HG02588 (cell line): ENCODE results near the gene LRP1B.

Source experiments
- ATAC-seq: cut with Tn5 transposase; IDR thresholded peaks from one replicate; pipeline ENCODE4 v1.9.1; 2021; ENCODE audit warnings: mild to moderate bottlenecking, moderate library complexity; ENCODE audit not compliant: unreplicated experiment

LRP1B gene

DNA sequence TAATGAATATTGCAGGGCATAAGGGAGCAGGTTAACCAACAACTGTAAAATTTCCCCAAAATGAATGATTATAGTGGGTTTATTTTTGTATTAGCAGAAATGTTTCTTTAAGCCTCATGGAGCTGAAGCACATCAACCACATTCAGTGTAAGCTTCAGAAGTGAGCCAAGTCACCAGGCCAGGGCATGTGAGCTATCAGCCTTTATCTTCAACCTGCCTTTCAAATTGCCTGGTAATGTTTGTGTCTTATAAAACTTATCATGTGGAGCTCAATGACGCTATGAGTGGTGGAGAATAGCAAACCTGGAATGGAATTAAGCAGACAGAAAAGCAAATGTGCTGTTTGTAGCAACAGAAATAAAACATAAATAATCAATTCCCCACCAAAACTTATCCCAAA, 1068.4 kb downstream of the LRP1B start:
- no peak for ATAC-seq

DNA sequence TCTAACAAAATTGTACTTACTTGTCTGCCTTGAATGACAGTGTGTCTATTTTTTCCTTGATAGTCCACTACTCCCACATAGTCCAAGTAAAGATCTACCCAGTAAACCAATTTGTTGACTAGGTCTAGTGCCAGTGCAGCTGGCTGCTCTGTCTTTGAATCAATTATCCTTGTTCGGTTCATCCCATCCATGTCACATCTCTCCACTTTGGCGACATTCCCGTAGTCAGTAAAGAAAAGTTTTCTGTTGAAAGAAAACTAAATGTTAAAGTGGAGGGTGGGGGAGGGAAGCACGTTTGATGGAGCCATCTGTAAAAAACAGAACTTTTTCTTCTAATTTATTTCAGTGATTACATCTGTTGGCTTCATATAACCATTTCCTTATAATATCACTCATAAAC, 1068.8 kb downstream of the LRP1B start:
- no peak for ATAC-seq

DNA sequence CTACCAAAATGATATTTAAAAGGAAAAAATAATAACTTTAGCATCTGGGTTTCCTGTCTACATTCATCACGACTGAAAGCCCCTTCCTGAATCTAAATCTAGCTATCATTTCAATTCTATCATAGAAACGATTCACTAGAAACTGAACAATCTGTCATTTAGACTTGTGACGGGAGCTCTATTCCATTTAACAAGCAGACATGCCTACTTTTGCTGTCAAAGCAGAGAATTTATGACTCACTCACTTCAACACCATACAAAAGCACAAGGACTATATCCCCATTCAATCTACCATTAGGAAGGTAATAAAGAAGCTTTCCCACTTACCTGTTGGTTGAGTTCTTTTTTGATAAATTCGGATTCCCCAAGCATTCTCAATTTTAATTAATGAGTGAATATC, 1072.3 kb downstream of the LRP1B start:
- ATAC-seq: no peak

DNA sequence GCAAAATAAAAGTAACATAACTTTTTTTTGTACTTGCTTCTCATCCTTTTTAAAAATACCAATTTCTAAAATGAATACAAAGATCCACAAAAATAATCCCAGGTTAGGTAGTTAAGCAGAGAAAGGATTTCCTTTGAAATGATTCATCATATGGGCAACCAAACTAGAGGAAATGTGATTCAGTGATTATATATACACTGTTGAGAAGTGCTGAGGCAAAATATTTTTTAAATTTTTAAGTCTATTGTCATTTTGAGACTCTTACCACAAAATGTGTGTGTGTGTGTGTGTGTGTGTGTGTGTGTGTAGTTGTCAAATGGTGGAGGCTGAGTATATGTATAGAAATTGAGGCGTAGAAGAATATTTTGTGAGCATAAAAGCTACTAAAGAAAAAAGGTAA, 1075.3 kb downstream of the LRP1B start:
- no peak for ATAC-seq

DNA sequence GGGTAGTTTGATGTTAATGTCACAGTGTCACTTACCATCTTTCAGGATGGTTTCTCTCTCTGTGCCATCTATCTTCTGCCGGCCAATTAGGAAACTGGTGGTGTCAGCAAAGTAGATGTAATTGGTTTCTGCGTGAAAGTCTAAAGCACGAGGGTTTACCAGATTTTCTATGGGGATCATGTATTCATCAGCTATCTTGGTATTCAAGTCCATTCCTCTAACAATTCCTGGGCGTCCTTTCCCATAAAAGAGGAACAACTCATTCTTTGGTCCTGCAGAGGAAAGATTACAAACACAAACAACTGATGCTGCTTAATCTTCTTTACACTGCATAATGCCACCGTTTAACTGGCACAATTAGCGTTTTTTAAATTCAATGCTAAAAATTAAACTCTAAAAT, 1081.9 kb downstream of the LRP1B start:
- no peak for ATAC-seq

DNA sequence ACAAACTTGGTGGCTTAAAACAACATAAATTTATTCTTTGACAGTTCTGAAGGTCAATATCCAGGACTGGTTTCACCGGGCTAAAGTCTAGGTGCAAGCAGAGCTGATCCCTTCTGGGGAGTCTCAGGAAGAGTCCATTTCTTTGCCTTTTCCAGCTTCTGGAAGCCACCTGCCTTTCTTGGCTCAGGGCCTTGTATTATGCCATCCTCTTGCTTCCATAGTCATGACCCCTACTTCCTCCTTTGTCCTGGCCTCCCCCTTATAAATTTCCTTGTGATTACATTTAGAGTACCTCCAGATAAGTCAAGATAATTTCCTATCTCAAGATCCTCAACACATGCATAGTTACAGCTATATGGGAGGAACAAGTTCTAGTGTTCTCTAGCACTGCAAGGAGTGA, 1089.5 kb downstream of the LRP1B start:
- ATAC-seq: no peak

DNA sequence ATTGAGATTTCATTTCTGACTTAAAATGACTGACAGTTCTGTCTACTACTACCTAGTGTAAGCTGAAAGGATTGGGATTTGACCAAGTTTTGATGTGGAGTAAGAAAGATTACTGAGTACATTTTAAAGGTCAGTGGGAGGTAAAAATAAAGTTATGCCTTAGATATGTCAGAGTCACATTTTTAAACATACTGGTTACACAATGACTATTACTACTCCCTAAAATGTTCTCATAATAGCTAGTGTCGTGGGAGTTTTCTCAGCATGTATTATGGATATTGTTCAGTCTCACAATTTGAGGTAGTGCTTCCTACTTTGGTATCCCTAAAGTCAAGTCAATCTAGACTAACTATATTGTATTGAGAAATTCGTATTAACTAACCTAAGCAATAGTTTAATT, 1092.5 kb downstream of the LRP1B start:
- ATAC-seq: no peak

DNA sequence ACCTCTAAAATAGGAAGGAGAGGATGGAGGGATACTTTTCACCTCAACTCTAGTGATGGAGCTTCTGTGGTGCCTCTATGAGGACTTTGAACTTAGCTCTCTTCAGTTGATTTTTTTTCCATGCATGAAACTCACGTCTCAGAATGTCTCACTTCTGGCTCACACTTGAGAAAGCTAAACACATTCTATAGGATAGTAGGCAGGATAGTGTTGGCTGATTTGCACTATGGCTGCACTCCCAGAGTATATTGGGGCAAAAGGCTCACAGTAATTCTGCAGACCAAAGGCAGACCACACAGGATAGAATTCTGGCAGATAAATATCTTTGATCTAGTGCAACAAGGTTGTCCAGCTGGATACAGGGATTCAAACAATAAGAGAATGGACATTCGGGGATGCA, 1093.5 kb downstream of the LRP1B start:
- no peak for ATAC-seq

DNA sequence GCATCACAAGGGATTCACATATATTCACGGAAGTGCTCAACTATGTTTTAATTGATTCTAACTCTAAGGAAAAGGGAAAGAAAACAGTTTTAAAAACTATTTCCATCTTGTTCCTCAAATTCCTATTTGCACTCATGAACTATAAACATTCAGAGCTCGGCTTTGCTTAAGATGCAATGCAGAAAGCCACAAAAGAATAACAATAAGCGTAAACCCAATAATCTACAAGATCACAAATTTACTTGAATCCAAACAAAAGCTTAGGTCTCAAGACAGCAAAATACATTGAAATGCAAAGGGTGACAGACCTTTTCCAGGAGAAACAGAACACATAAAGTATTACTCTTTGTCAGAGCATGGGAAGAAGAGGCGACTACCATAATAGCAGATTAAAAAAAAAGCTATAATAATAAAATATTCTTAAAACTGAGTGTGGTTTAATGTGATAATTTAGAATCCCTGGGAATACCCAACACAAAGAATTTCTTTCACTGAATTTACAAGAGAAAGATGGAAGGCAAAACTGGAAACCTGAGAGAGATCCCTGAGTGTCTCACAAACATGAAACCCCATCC, 1094.9 kb downstream of the LRP1B start:
- no peak for ATAC-seq

DNA sequence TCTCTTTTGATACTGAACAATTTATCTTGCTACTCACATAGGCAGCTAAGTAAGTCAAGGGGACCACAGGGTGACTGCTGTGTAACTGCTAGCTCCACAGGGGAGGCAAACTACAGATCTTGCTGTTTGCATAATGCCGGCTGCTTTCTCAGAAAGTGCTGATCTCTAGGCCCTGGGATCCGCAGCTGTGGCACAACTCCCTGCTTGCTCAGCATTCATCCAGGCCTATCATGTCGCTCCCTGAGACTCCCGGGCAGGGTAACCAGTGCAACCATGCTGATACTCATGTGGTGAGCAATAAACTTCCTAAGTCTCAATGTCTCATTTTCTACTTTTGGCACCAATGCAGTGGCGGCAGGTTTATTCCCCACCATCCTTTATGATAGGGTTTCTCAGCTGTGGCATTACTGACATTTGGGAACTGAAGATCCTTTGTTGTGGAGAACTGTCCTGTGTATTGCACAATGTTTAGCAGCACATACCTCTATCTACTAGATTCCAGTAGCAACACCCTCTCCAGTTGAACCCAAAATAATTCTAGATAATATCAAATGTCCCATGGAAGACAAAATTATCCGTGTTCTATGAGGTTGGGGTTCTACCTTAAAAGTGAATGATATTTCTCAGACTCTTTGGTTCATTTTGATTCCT, 1101.3 kb downstream of the LRP1B start:
- ATAC-seq: no peak

DNA sequence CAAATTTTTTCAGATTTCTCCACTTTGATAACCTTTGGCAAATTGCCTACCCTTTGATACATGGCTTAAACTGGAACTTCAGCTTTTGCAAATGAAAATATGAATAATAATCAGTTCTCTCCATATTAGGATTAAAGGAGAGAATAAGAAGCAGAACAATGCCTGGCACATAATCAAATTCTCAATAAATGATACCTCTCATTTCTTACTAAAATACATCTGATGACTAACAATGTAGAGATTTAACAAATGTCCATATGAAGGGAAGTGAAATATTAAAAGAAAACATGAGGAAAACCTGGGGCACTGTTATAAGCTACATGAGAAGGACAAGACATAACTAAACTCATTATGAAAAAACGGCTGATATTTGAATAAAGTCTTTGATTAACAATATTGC, 1103.6 kb downstream of the LRP1B start:
- ATAC-seq: no peak

DNA sequence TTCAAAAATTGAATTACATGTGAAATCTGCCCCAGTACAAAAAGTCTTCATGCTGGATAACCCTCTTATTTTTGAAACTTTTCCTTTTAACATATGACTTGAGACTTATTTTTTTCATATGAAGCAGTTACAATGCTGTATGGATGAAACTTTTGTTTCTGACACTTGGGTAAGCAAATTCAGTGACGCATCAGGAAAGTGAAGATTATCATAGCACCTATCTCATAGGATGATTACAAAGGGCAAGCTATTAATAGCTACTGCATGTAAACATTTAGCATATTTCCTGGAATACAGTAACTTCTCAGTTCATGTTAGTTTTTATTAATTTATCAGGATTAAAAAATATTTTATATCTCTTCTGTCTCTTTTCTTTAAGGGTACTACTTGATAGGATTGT, 1109.2 kb downstream of the LRP1B start:
- no peak for ATAC-seq

DNA sequence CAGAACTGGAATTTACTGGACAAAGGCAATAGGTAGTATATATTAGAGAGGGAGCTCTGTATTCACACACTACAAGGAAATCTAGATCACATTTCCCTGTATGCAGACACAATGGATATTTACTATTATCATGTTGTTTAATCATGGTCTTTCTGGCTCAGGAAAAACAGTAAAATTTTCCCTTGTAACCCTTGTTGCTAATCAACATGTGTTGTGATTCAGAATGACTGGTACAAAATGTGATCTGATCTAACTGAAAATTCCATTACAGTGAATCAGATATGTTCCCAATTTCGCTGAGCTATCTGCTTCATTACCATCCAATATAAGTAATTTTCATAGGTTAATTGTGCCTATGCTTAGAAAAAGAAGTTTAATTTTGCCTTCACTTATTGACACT, 1109.7 kb downstream of the LRP1B start:
- no peak for ATAC-seq

DNA sequence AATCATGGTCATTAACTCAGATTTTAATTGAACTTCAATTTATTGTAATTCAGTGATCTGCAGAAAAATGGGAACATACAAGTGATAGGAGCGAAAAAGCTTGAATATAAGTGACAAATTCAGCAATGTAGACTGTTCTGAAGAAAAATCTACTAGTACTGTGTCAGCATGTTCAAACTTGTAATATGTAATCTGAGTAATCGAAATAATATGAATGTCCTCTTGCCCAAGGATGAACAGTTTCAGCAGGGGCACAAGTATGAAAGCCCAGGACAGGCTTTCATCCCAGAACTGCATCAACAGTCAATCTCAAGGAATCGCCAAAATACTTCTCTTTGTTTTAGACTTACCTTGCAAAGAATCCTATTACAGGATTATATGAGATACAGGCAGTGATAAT, 1110.5 kb downstream of the LRP1B start:
- ATAC-seq: no peak

DNA sequence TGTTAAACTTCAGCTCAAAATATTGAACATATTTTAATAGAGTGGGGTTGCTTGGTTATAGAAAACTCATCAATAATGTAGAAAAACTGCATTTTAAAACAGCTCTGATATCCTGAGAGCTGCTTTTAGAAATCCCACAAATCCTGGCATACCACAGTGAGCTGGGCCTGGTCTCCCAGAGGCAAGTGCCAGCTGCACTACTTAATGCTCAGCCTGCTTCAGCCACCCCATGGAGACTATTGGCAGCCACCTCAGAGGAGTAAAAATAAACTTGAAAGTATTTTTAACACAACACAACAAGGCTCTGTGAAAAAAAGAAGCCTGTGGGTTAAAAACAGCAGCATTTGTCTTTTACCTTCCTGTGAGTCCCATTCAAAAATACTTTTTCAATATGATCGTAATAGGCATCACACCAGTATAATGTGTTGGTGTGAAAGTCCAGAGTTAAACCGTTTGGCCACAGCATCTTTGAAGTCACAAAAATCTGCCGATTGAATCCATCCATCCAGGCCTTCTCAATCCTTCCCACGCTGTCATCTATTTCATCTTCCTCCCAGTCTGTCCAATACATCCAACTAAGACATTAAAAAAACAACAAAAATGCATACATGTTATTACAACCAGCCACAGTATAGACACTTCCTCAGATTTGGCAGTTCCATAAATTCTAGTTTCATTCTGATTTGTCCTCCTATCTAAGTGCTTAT, 1115.3 kb downstream of the LRP1B start:
- ATAC-seq: no peak

DNA sequence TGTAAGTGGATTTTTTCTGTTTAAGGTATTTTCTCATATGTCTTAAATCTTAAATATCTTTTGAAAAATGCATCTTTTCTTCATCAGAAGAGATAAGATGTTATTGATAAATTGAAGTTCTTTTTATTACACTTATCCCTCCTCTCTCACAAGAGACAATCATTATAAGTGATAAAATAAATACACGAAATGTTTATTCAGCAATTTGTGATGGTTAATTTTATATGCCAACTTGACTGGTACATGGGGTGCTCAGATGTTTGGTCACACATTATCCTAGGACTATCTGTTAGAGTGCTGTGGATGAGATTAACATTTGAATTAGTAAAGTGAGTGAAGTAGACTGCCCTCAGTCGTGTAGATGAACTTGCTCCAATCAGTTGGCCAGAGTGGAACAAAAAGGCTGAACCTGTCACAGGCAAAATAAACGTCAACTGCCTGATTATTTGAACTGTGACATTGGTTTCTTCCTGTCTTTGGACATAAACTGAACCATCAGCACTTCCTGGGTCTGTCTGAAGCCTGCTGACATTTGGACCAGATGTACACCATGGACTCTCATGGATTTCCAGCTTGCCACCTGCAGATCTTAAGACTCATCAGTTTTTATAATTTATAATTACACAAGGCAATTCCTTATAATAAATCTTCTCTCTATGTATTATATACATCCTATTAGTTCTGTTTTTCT, 1126.7 kb downstream of the LRP1B start:
- no peak for ATAC-seq

DNA sequence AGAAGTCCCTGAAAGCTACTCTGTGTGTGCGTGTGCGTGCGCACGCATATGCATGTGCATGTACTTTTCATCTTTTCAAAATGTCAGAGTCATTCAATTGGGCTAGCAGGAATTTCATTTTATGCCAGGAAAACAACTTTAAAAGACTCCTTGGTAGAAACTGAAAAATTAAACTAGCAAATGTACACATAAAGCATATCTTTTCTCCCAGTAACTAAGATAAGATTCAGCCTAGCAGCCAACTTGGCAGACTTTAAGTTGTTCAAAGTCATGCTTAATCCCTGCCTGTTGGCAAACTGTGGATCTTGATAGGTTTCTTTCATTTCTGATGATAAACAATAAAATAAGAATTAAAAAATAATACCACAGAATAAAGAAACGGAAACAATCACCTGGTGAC, 1129.1 kb downstream of the LRP1B start:
- ATAC-seq: no peak

DNA sequence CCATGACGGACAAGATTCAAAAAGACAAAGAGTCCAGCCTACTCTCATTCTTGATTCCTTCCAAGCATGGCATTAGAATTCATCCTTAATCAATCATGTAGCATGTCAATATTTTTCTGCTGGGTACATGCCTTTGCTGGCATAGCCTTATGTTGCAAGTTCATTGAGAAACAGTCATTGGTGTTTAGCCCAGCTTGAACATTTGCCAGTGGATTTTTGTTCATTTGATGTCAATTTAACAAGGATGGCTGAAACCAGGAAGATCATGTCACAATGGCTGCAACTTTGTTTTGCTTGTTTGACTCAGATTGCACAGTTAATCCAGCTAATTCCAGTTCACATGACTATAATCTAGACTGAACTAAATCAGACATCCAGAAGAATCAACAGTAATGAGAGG, 1132.2 kb downstream of the LRP1B start:
- ATAC-seq: no peak

DNA sequence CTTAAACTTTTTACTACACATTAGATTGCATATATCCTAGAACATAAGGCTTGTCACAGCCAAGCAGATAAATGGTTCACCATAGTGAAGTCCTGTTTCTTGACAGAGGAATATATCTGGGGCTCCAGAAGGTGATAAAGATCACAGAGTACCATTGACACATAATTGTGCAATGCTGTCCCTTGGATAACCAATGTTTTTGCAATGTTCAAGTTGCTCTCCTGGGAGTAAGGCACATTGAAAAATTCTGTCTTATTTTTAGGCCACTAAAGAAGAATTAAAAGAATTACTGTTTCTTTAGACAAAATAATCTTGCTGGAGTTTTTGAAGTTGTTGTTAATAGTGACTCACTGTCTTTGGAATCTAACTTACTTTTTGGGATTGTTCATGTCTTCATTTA, 1132.8 kb downstream of the LRP1B start:
- ATAC-seq: no peak

DNA sequence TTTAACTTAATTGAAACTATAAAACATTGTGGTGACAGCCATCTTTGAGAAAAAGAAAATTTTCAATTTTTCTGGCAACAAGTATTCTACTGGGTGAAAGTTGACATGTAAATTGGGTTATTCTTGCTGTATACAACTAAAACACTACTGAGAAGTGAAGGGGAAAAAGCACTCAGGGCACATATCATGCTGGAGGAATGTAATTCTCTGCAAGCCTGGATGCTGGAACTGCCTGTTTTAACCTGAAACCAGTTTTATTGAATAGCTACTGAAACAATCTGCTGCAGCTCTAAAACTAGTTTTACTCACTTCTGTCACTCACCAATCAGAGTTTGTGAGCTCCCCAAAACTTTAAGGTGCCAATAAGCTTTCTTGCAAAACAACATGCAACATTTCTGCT, 1136.0 kb downstream of the LRP1B start:
- no peak for ATAC-seq

DNA sequence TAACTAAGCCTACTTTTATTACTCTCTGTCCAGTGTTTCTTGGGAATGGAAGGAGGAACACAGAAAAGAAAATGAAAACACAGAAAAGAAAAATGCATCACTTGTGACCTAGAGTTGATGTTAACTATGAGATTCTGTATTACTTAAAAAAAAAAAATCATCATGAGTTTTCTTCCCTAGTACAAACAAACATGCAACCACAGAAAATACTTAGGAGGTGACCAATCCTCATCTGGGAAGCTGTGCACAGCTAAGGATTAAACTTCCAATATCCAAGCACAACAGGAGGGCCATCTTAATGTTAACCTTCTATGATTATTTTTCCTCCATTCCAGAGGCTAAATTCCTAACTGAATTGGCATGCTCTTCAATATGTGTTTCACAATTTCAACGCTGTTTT, 1140.4 kb downstream of the LRP1B start:
- no peak for ATAC-seq

DNA sequence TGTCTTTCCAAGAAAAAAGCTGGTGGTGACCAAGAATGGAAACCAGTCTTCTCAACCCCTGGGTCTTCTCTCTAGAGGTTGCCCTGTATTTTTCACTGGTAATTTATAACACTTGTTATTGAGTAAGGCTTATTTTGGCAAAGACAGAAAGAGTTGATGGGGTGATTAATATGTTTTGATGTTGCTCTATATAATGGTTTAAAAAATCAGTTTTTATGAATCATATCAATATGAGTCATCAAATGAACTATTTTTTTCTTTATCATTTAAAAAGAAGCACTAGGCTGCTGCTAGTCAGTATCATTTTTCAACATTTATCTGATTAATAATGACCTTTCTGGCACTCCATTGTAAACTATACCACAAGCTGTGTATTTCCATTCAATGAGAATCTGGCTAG, 1142.2 kb downstream of the LRP1B start:
- ATAC-seq: no peak
